Fibroblast of lung (primary cell): ENCODE measurements around the gene RRH. TPM values are rescaled to one million over a fixed set of nuclear protein-coding genes. Genes with fewer than 3 reads are reported as not detected.

ENCODE experiments used
- DNase-seq, 2 donors: peaks; one replicate each; pipeline versions ENCODE4 v3.0.0 to v3.0.0-alpha.2; 2010; ENCODE audit warnings: low read depth in 2 of 2
- H2AFZ ChIP-seq: 2 replicates; pipeline ENCODE4 v1.5.1; 2012; ENCODE audit warnings: low read length, control low read depth, inconsistent platforms
- H3K27ac ChIP-seq: 2 replicates; pipeline ENCODE4 v1.5.1; 2011; ENCODE audit warnings: low read length, control low read depth; ENCODE audit not compliant: insufficient read depth
- H3K27me3 ChIP-seq: 2 replicates; pipeline ENCODE4 v1.5.1; 2011; ENCODE audit warnings: mild to moderate bottlenecking, low read length; ENCODE audit not compliant: control insufficient read depth, insufficient read depth
- H3K36me3 ChIP-seq: 2 replicates; pipeline ENCODE4 v1.5.1; 2011; ENCODE audit warnings: low read length; ENCODE audit not compliant: control insufficient read depth, insufficient read depth
- H3K4me1 ChIP-seq: 2 replicates; pipeline ENCODE4 v1.5.1; 2011; ENCODE audit warnings: low read length; ENCODE audit not compliant: control insufficient read depth, insufficient read depth; ENCODE audit errors: extremely low read depth
- H3K4me2 ChIP-seq: 2 replicates; pipeline ENCODE4 v1.5.1; 2011; ENCODE audit warnings: low read length, control low read depth; ENCODE audit not compliant: insufficient read depth; ENCODE audit errors: extremely low read depth
- H3K4me3 ChIP-seq, 4 experiments: fragments of 200-600 bp in 1 of 4; sonication (generic) in 1 of 4; replicated peaks in 1 of 4; 2 replicates each; pipeline ENCODE4 v1.5.1; 2011 to 2016; ENCODE audit warnings: low read length in 4 of 4, low read depth in 3 of 4, mild to moderate bottlenecking in 3 of 4, control low read depth in 2 of 4, inconsistent platforms in 1 of 4, mixed read lengths in 1 of 4; ENCODE audit not compliant: insufficient read depth in 1 of 4; ENCODE audit errors: control extremely low read depth in 1 of 4
- H3K79me2 ChIP-seq: 2 replicates; pipeline ENCODE4 v1.5.1; 2012; ENCODE audit warnings: mild to moderate bottlenecking, low read length, inconsistent platforms; ENCODE audit not compliant: control insufficient read depth, insufficient read depth
- H3K9ac ChIP-seq: 2 replicates; pipeline ENCODE4 v1.5.1; 2011; ENCODE audit warnings: mild to moderate bottlenecking, low read length, control low read depth; ENCODE audit not compliant: insufficient read depth
- H3K9me3 ChIP-seq: 2 replicates; pipeline ENCODE4 v1.5.1; 2012; ENCODE audit warnings: low read depth, low read length; ENCODE audit not compliant: control insufficient read depth, insufficient read depth
- H4K20me1 ChIP-seq: 2 replicates; pipeline ENCODE4 v1.5.1; 2011; ENCODE audit warnings: low read length; ENCODE audit not compliant: control insufficient read depth, insufficient read depth; ENCODE audit errors: extremely low read depth
- CTCF ChIP-seq, 2 donors: IDR thresholded peaks in 1 of 2; conservative IDR thresholded peaks in 1 of 2; 1 replicate in 1 of 2; 2 replicates in 1 of 2; pipeline ENCODE4 v1.5.1; 2011 to 2012; ENCODE audit warnings: low read length in 2 of 2, control low read depth in 1 of 2, inconsistent platforms in 1 of 2, low read depth in 1 of 2, mild to moderate bottlenecking in 1 of 2
- EZH2 ChIP-seq: IDR thresholded peaks from 2 replicates; pipeline ENCODE4 v1.5.1; 2012; ENCODE audit warnings: low read length, control low read depth, mild to moderate bottlenecking; ENCODE audit errors: missing control alignments
- polyA plus RNA-seq, 2 donors: library from polyadenylated mRNA; depleted of rRNA in 1 of 2; stranded (reverse) in 1 of 2; unstranded in 1 of 2; fragments of >200 nt; gene quantifications; 2 replicates each; pipeline ENCODE4 v1.2.1, GENCODE V29; 2011 to 2012; ENCODE audit warnings: missing spikeins in 1 of 2
- total RNA-seq: library from RNA; depleted of rRNA; stranded (reverse); fragments of >200 nt; gene quantifications from 2 replicates; pipeline ENCODE4 v1.2.1, GENCODE V29; 2014

The RRH gene
- total and polyA plus RNA-seq, 2 donors (not counting 1 experiment from before 2014, with no cell fraction given): under 0.01 to 0.08 TPM

- Histone ChIP-seq H3K4me3 (no peak overlapping the region), H3K4me1 (no peaks in the 10 kb centered on the region), H3K79me2 (no peaks in the 10 kb centered on the region), H3K9me3 (no peaks in the 10 kb centered on the region), H3K27me3 (no peaks in the 10 kb centered on the region), H4K20me1 (no peaks in the 10 kb centered on the region), H3K36me3 (no peaks in the 10 kb centered on the region), H3K9ac (no peak overlapping the region), H2AFZ (no peak overlapping the region), H3K4me2 (no peak overlapping the region), H3K27ac (no peak overlapping the region)
- DNase-seq: no peak
- no peak for TF ChIP-seq CTCF (conservative IDR thresholded peaks at IDR 0.05 in 1 of 2, IDR thresholded peaks at IDR 0.05 in 1 of 2; ENCODE audit: low read depth in 1 of 2, low read length in 2 of 2)
- TF ChIP-seq EZH2: no peak
Measured at GRCh38 chr4:109861916-109862511, 34.2 kb downstream of the RRH start.

- no peaks in the 10 kb centered on the region for H3K79me2 ChIP-seq
- no peak for DNase-seq
- no peaks in the 10 kb centered on the region for H3K4me1 ChIP-seq
- no peaks in the 10 kb centered on the region for H3K9me3 ChIP-seq
- H3K27me3 ChIP-seq: no peaks in the 10 kb centered on the region
- no peaks in the 10 kb centered on the region for H4K20me1 ChIP-seq
- no peaks in the 10 kb centered on the region for H3K36me3 ChIP-seq
- no peak overlapping the region for H3K9ac ChIP-seq
- H2AFZ ChIP-seq: no peak overlapping the region
- H3K4me2 ChIP-seq: no peak overlapping the region
- TF ChIP-seq CTCF (conservative IDR thresholded peaks at IDR 0.05 in 1 of 2, IDR thresholded peaks at IDR 0.05 in 1 of 2; ENCODE audit: low read depth in 1 of 2, low read length in 2 of 2): no peak
- TF ChIP-seq EZH2: no peak
- no peak overlapping the region for H3K27ac ChIP-seq
- H3K4me3 ChIP-seq: no peak overlapping the region
Measured at GRCh38 chr4:109864134-109864533, 36.4 kb downstream of the RRH start.

GRCh38 chr4:109870061-109870460 lies 42.3 kb downstream of the RRH start:
- no peak overlapping the region for H3K27ac ChIP-seq
- H3K4me1 ChIP-seq: no peaks in the 10 kb centered on the region
- no peak overlapping the region for H3K4me3 ChIP-seq
- TF ChIP-seq EZH2: no peak
- TF ChIP-seq CTCF (conservative IDR thresholded peaks at IDR 0.05 in 1 of 2, IDR thresholded peaks at IDR 0.05 in 1 of 2; ENCODE audit: low read depth in 1 of 2, low read length in 2 of 2): no peak
- H2AFZ ChIP-seq: no peak overlapping the region
- no peaks in the 10 kb centered on the region for H3K79me2 ChIP-seq
- no peak overlapping the region for H3K9ac ChIP-seq
- no peaks in the 10 kb centered on the region for H3K36me3 ChIP-seq
- DNase-seq: no peak
- H3K4me2 ChIP-seq: no peak overlapping the region
- no peaks in the 10 kb centered on the region for H4K20me1 ChIP-seq
- H3K27me3 ChIP-seq: no peaks in the 10 kb centered on the region
- no peaks in the 10 kb centered on the region for H3K9me3 ChIP-seq
